Glutamatergic neuron (in vitro differentiated cells): ENCODE data around the gene FAM228A. TPM values are rescaled to one million over a fixed set of nuclear protein-coding genes. Genes with fewer than 3 reads are reported as not detected.
A peak's percentile ranks its signal among the peaks of the same experiment; 100 is the strongest.

ENCODE experiments used
- DNase-seq: peaks from one replicate; pipeline ENCODE4 v3.0.0; 2022
- H3K27ac Mint-ChIP-seq: one replicate; pipeline ENCODE4 v1.8.0; 2020; ENCODE audit warnings: mild to moderate bottlenecking, mixed read lengths, inconsistent platforms; ENCODE audit not compliant: unreplicated experiment
- H3K27me3 Mint-ChIP-seq: one replicate; pipeline ENCODE4 v1.8.0; 2020; ENCODE audit warnings: mild to moderate bottlenecking, moderate library complexity, mixed read lengths, inconsistent platforms; ENCODE audit not compliant: unreplicated experiment
- H3K36me3 Mint-ChIP-seq: one replicate; pipeline ENCODE4 v1.8.0; 2020; ENCODE audit warnings: mild to moderate bottlenecking, mixed read lengths, inconsistent platforms; ENCODE audit not compliant: unreplicated experiment
- H3K4me1 Mint-ChIP-seq: one replicate; pipeline ENCODE4 v1.8.0; 2020; ENCODE audit warnings: mild to moderate bottlenecking, low read depth, mixed read lengths, inconsistent platforms; ENCODE audit not compliant: unreplicated experiment
- H3K4me3 Mint-ChIP-seq: one replicate; pipeline ENCODE4 v1.8.0; 2020; ENCODE audit warnings: mild to moderate bottlenecking, mixed read lengths, inconsistent platforms; ENCODE audit not compliant: unreplicated experiment
- H3K9me3 Mint-ChIP-seq: one replicate; pipeline ENCODE4 v1.8.0; 2020; ENCODE audit warnings: mild to moderate bottlenecking, moderate library complexity, mixed read lengths, inconsistent platforms; ENCODE audit not compliant: unreplicated experiment
- total RNA-seq: library from RNA; stranded (reverse); fragmentation: NEBNext Ultra II Directional; extraction: Animal tissue kit (Norgen Biotek cat#: 25700); gene quantifications from one replicate; pipeline ENCODE4 v1.2.1, GENCODE V29; 2021; ENCODE audit not compliant: unreplicated experiment
- TF ChIP-seq, protein P1 (sequence below): fragments of 200-600 bp; sonication (generic); IDR thresholded peaks from one replicate; pipeline ENCODE4 v1.5.0; 2021; ENCODE audit not compliant: partially characterized antibody, unreplicated experiment

Gene FAM228A
- total RNA-seq, 1 donor from 2014 or later = 0.69 TPM

DNA sequence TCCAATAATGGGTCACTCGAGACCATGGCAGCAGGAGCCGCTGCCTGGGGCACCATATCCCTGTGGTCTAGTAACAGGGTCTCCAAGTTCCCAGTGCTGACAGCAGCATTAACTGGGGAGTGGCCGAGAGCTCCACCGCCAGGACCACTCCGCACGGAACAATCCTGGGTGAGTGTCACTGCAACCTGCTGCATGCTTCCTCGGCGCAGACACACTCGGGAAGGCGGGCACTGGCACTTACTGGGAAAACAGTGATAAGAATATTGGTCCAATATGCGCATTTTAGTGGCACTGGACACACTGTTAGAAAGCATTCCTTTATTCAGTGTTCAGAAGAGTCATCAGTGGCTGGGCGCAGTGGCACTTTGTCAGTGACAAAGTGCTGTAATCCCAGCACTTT, 29.7 kb downstream of the FAM228A start:
- TF ChIP-seq, protein P1, sequence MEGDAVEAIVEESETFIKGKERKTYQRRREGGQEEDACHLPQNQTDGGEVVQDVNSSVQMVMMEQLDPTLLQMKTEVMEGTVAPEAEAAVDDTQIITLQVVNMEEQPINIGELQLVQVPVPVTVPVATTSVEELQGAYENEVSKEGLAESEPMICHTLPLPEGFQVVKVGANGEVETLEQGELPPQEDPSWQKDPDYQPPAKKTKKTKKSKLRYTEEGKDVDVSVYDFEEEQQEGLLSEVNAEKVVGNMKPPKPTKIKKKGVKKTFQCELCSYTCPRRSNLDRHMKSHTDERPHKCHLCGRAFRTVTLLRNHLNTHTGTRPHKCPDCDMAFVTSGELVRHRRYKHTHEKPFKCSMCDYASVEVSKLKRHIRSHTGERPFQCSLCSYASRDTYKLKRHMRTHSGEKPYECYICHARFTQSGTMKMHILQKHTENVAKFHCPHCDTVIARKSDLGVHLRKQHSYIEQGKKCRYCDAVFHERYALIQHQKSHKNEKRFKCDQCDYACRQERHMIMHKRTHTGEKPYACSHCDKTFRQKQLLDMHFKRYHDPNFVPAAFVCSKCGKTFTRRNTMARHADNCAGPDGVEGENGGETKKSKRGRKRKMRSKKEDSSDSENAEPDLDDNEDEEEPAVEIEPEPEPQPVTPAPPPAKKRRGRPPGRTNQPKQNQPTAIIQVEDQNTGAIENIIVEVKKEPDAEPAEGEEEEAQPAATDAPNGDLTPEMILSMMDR = no peak
- peaks cover 9% of the 10 kb centered on the region for H3K4me1 Mint-ChIP-seq
- H3K4me3 Mint-ChIP-seq = no peak overlapping the region
- no peak for DNase-seq
- no peak overlapping the region for H3K27ac Mint-ChIP-seq
- peaks cover 8% of the 10 kb centered on the region for H3K27me3 Mint-ChIP-seq
- no peaks in the 10 kb centered on the region for H3K36me3 Mint-ChIP-seq
- H3K9me3 Mint-ChIP-seq = peaks cover 7% of the 10 kb centered on the region

DNA sequence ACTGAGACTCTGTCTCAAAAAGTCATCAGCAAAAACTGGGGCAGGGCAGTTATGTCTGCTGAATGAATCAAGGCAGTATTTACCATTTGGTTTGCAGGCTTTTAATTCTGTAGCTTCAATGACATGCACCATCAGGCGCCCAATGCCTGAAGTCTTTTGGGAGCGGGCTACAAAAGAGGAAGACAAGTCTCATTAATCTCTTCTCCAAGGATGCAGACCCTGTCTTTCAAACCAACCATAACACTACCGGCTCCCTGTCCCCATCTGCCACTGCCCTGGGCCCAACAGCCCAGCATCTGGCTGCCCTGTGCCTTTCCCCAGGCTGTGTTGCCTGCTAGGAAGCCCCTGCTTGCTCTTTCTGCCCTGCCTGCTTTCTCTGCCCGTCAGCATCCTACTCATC, 30.3 kb downstream of the FAM228A start:
- TF ChIP-seq, protein P1 = no peak
- Mint-ChIP-seq H3K27ac (peak overlapping the region; percentile 68), H3K4me1 (peaks cover 9% of the 10 kb centered on the region), H3K9me3 (peaks cover 7% of the 10 kb centered on the region), H3K36me3 (no peaks in the 10 kb centered on the region), H3K27me3 (peaks cover 8% of the 10 kb centered on the region), H3K4me3 (peak overlapping the region; percentile 50)
- no peak for DNase-seq

DNA sequence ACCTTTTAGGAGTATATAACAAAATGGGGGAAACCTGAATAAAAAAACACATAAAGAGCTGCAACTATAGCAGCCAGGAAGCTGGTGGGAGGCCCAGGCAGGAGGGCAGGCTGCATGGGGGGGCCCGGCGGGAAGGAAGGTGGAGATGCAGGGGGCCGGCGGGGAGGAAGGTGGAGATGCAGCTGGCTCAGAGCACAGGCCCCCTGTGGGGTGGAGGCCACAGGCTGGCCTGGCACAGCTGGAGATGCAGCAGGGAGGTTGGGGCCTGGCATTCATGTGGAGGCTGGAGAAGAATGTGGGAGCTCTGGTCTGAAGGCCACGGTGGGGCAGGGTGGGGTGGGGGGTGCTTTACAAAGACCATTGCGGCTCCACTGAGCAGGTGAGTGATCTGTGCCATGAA, 31.4 kb downstream of the FAM228A start:
- peaks cover 11% of the 10 kb centered on the region for H3K4me1 Mint-ChIP-seq
- DNase-seq = no peak
- H3K4me3 Mint-ChIP-seq = no peak overlapping the region
- TF ChIP-seq, protein P1 = no peak
- peaks cover 7% of the 10 kb centered on the region for H3K27me3 Mint-ChIP-seq
- peaks cover 7% of the 10 kb centered on the region for H3K9me3 Mint-ChIP-seq
- H3K36me3 Mint-ChIP-seq = peaks cover 2% of the 10 kb centered on the region
- H3K27ac Mint-ChIP-seq = peak overlapping the region; percentile 72

DNA sequence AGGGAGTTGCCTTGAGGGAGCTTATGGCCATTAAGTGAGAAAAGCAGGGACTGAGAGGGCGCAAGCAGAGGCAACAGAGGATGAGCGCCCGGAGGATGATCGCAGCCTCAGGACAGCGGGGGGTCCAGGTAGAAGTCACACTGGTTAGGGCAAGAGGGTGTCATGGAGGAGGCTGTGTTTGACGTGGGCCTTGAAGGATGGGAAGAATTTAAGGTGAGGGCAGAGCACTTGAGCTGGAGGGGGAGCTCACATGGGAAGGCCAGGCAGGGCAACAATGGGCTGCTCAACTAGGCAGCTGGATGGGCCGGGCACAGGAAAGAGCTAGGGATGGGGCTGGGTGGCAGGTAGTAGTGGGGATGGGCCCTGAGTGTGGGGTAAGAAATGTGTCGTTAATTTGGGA, 31.9 kb downstream of the FAM228A start:
- TF ChIP-seq, protein P1 = no peak
- peaks cover 10% of the 10 kb centered on the region for H3K4me1 Mint-ChIP-seq
- no peak for DNase-seq
- H3K27me3 Mint-ChIP-seq = peaks cover 5% of the 10 kb centered on the region
- H3K36me3 Mint-ChIP-seq = peaks cover 4% of the 10 kb centered on the region
- no peak overlapping the region for H3K27ac Mint-ChIP-seq
- H3K4me3 Mint-ChIP-seq = no peak overlapping the region
- peaks cover 7% of the 10 kb centered on the region for H3K9me3 Mint-ChIP-seq

DNA sequence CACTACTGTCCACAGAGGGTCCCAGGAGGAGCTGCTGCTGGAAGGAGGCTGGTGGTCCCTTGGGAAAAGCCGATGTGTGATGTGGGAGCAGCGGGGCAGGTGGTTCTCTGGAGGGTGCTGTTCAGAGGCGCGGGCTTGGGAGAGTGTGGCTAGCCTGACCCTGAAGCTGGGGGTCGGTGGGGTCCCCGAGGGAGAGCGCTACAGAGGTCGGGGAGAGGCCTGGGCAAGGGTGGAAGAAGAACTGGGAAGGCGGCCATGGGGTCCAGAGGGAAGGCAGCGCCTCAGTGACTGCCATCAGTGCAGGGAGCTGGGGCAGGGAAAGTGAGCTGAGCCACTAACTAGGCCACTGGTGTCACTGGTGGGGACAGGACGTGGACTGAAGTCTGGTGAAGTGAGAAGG, 32.5 kb downstream of the FAM228A start:
- Mint-ChIP-seq H3K9me3 (peaks cover 7% of the 10 kb centered on the region), H3K27ac (no peak overlapping the region), H3K27me3 (peaks cover 5% of the 10 kb centered on the region), H3K36me3 (peaks cover 4% of the 10 kb centered on the region), H3K4me3 (no peak overlapping the region), H3K4me1 (peaks cover 9% of the 10 kb centered on the region)
- no peak for DNase-seq
- TF ChIP-seq, protein P1 = no peak
